AG09309 (cell line): ENCODE measurements around the gene ARHGEF9.
A peak's percentile ranks its signal among the peaks of the same experiment; 100 is the strongest.

Experiments used
- DNase-seq: peaks from one replicate; pipeline ENCODE4 v3.0.0-alpha.2; 2010; ENCODE audit warnings: low read depth
- H3K4me3 ChIP-seq: 2 replicates; pipeline ENCODE4 v1.5.1; 2011; ENCODE audit warnings: mild to moderate bottlenecking, low read depth, low read length, moderate library complexity; ENCODE audit not compliant: control insufficient read depth
- TF ChIP-seq, protein P1 (sequence below): IDR thresholded peaks from 2 replicates; pipeline ENCODE4 v1.5.1; 2011; ENCODE audit warnings: mild to moderate bottlenecking, low read depth, low read length, inconsistent platforms; ENCODE audit not compliant: insufficient read depth, control insufficient read depth; ENCODE audit errors: missing control alignments

Gene ARHGEF9

DNA sequence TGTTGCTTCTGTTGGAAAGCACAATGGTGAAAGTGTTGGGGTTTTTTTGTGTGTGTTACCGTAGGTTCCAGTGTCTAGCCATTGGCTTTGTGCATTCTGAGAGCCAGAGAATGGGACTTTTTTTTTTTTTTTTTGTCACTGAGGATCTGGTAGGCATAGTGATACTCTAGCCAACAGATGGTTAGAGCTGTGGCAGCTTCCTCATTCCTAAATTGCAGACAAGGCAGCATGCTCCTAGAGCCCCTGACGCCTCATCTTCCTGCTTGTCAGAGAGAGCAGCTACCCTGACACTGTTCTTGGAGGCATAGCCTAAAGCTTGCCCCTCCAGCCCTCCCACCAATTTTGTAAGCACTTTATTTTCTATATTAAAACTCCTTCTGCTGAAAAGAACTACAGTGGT, 27.0 kb downstream of the ARHGEF9 start:
- TF ChIP-seq, protein P1, sequence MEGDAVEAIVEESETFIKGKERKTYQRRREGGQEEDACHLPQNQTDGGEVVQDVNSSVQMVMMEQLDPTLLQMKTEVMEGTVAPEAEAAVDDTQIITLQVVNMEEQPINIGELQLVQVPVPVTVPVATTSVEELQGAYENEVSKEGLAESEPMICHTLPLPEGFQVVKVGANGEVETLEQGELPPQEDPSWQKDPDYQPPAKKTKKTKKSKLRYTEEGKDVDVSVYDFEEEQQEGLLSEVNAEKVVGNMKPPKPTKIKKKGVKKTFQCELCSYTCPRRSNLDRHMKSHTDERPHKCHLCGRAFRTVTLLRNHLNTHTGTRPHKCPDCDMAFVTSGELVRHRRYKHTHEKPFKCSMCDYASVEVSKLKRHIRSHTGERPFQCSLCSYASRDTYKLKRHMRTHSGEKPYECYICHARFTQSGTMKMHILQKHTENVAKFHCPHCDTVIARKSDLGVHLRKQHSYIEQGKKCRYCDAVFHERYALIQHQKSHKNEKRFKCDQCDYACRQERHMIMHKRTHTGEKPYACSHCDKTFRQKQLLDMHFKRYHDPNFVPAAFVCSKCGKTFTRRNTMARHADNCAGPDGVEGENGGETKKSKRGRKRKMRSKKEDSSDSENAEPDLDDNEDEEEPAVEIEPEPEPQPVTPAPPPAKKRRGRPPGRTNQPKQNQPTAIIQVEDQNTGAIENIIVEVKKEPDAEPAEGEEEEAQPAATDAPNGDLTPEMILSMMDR = no peak
- DNase-seq = no peak
- no peak overlapping the region for H3K4me3 ChIP-seq

DNA sequence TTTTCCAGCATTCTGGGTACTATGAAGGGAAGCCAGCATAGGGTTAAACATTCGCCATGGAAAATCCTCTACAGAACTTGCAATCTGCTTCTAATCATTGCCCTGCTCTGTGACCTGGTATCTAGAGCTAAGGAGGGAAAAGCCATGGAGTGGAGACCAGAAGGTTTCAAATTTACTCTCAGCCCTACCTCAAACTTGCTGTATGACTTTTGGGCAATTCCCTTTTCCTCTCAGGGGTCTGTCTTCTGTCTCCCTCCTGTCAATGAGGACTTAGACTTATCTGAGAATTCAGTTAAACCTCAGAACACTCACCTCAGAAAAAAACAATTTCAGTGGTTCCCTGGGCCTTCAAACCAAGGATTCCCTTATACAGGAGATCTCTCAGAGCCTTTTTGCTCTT, 29.1 kb downstream of the ARHGEF9 start:
- TF ChIP-seq, protein P1 = no peak
- no peak for DNase-seq
- no peak overlapping the region for H3K4me3 ChIP-seq

DNA sequence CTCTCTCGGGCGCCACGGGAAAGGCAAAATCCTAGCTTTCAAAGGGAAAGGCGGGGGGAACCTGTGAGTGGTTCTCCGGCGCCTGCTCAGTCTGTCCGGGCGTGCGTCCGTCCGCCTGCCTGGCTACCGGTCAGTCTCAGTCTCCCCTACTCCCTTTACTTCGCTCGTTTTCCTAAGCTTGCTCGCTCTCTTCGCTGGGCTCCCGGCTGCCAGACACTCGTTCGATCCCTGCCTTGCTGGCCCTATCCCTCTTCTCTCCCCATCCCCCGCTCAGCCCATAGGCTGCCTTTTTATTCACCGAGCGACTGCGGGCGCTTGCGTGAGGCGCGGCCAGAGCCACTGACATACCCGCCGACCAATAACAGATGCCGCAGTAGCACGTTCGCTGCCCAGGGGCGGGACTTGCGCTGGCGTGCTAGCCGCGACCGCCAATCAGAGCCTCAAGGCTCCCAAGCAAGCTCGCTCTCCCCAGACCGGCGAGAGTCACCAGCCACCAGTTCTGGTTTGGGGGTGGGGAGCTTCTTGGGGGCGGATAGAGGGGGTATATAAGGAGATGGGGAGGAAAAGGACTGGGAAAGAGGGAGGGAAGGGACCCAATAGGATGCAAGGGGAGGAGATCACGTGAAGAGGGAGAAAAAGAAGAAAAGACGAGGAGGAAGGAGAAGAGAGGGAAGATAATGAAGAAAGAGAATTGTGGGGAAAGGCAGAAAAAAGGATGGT, 30.0 kb downstream of the ARHGEF9 start:
- DNase-seq = peak; percentile 74
- TF ChIP-seq, protein P1 = no peak
- peak overlapping the region; percentile 66 for H3K4me3 ChIP-seq

DNA sequence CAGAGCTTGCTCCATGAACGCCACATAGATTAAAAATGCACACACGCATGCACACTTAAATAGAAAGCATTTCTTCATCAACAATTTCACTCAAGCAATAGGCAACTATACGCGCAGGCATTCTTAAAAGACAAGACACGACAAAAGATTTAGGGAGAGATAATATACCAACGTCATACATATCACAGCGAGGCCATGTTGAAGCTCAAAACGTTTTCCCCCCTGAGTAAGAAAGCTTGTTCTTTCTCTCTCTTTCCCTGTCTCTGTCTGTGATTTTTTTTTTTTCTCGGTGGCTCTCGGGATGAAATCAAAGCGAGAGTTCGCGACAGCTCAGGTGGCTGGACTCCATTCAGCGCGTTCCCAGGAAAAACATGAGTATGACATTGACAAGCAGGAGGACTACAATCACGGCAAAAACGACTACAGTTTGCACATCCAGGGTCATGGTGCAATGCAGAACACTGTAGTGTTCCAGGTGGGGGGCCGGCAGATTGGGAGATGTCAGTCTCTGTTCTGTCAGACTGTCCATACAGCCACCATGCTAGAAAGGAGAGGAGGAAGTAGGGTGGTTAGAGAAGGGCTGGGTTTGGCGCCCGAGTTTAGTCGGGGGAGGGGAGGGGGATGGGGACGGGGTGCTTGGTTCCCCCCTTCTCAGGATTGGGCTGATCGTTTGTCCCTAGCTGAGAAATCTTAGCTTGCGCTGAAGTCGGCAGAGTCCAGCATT, 30.7 kb downstream of the ARHGEF9 start:
- TF ChIP-seq, protein P1 = no peak

DNA sequence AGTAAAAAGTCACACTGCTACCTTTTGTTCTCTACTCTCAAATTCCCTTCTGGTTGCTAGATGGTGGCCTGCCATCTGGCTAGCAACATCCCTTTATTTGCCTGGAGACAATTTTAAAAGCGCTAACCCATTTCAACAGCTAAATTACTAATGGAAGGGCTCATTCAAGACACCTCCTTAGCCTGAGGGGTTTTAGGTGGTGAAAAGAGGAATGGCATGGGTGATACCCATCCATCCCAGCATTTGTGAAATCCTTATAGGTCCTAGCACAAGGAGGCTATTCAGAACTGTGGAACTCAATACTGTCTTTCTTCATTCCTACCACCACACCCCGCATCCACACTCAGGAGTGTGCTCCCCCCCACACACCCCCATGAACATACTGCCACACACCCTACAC, 33.5 kb downstream of the ARHGEF9 start:
- DNase-seq = no peak
- H3K4me3 ChIP-seq = no peak overlapping the region
- TF ChIP-seq, protein P1 = no peak

More for the DNA sequence above, 30.7 kb downstream of the ARHGEF9 start:
- DNase-seq = no peak
- peak overlapping the region; percentile 66 for H3K4me3 ChIP-seq

DNA sequence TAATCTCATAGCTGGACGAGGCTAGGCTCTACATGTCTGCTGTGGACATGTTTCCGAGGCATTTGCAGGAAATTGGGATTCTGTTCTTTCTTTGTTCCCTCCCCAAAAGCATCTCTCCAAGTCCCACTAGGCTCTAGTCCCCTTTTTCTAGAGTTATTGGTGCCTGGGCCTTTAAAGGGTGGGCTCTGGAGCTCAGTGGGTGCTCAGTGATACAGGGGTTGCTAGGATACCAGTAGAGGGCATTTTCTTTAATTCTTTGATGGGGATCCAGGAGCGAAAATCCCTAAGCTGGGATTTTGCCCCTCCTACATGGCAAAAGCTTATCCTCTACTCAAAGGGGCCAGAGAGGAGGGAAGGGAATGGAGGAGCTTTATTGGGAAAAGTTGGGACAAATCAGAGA, 34.2 kb downstream of the ARHGEF9 start:
- DNase-seq = no peak

More for the DNA sequence above, 34.2 kb downstream of the ARHGEF9 start:
- no peak overlapping the region for H3K4me3 ChIP-seq
- TF ChIP-seq, protein P1 = no peak
